Hepatic stellate cell (primary cell): Measurements from ENCODE around the gene KDM4D.
"Not testable (repeated sequence)": the region's sequence is repeated elsewhere in the genome, so short reads cannot be mapped to it uniquely, and the experiment has no call there.

Experiments
- DNase-seq: peaks from one replicate; pipeline ENCODE4 v3.0.0; 2011; ENCODE audit warnings: low spot score

KDM4D gene

DNA sequence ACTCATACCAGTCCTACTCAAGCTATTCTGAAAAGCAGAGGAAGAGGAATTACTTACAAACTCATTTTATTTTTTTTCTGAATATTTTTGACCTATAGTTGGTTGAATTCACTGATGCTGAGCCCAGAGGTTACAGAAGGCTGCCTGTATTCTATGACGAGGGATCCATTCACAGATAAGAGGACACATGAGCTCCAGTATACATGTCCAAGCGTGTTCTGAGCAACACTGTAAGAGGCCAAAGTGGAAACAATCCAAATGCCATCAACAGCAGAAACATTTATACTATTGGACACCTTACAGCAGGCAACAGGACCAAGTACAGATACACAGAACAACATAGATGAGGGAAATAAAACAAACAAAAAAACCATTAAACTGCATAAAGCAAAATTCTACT lies 61.8 kb downstream of the KDM4D start:
- no peak for DNase-seq

GRCh38 chr11:95037356-95038035 lies 64.0 kb downstream of the KDM4D start:
- DNase-seq: not testable (repeated sequence)

DNA sequence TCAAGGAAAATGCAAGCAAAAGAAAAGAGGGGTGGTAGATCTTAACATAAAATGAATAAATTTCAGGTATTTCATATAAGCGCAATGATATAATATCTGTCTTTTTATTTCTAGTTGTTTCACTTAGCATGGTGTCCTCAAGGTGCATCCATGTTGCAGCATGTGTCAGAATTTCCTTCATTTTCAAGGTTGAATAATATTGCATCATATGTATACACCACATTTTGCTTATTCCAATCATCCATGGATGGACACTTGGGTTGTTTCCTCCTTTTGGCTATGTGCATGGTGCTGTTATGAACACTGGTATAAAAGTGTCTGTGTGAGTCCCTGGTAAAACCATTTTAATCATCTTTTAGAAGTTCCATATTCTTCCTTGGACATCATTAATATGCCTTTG lies 68.7 kb downstream of the KDM4D start:
- no peak for DNase-seq

DNA sequence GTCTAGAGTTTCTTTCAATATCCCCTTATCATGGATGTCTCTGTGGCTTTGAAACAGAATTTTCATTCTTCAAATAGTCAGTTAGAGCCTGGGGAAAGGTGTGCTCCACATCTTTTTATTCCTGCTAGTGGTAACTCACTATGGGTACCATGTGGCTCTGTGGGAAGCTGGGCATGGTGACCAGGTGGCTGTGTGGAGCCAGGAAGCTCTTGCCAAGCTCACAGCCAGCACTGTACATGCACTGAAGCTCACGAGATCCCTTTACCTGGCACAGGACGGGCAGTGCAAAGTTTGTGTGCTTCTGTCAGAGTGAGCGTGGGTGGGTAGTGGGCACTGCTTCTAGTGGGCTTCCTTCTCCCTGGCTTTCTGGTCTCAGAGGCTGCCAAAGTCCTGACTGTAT lies 69.4 kb downstream of the KDM4D start:
- DNase-seq: no peak

- no peak for DNase-seq
Observed at GRCh38 chr11:95044010-95044409, 70.5 kb downstream of the KDM4D start.

GRCh38 chr11:95045812-95046211 lies 72.3 kb downstream of the KDM4D start:
- no peak for DNase-seq
